ENCODE results near the gene CACHD1. TPM values are rescaled to one million over a fixed set of nuclear protein-coding genes. Genes with fewer than 3 reads are reported as not detected.

Gene CACHD1
- total RNA-seq, 1 experiment from 2014 or later, result 8.4 TPM

GRCh38 chr1:64663668-64664067, 193.7 kb downstream of the CACHD1 start:
- no peak overlapping the region for H2AFZ ChIP-seq (ENCODE audit: low read depth, low read length, poor library complexity, severe bottlenecking)
- no TSS peak for BruUV-seq (replicated peaks)
- ChIA-PET CTCF (interaction anchor here (0.7 to 1.3 kb wide), 8 partner anchors 8 to 396 kb away, joined by 3 to 6 read pairs (median 3); no protein-coding TSS in a partner anchor), POLR2A (no interaction called here), RAD21 (ENCODE audit: low non-redundant PET in 1 of 2, low total read pairs in 2 of 2, uncharacterized antibody in 2 of 2, unreplicated experiment in 2 of 2) (no interaction called here)
- H3K4me2 ChIP-seq (ENCODE audit: low read length), result no peak overlapping the region
- no peaks in the 10 kb centered on the region for H3K36me3 ChIP-seq (ENCODE audit: control insufficient read depth in 1 of 2, insufficient read depth in 2 of 2, low read length in 2 of 2)
- ATAC-seq (peak; percentile 74), DNase-seq (ENCODE audit: low read depth, low spot score) (no peak)
- no peaks in the 10 kb centered on the region for H3K79me2 ChIP-seq (ENCODE audit: insufficient read depth, low read length)
- H4K20me1 ChIP-seq (ENCODE audit: insufficient read depth), result no peaks in the 10 kb centered on the region
- TF ChIP-seq RAD21 (IDR thresholded peaks at IDR 0.05; ENCODE audit: low read depth) (peak; percentile 27; the same call in 1 of the 2 replicates), ELF1 (IDR thresholded peaks at IDR 0.05; ENCODE audit: borderline replicate concordance, low read depth) (no peak), TCF7L2 (IDR thresholded peaks at IDR 0.05; ENCODE audit: borderline replicate concordance, extremely low read depth, insufficient read depth, insufficient read length) (peak; percentile 83), CTCF (IDR thresholded peaks at IDR 0.05 in 2 of 3, conservative IDR thresholded peaks at IDR 0.05 in 1 of 3; ENCODE audit: borderline replicate concordance in 1 of 3, insufficient read depth in 1 of 3, low read depth in 2 of 3, low read length in 2 of 3) (peak in 2 of 3 experiments; percentile 45 to 56; a peak in 4 of 6 replicates)
- H3K27ac ChIP-seq (ENCODE audit: low read depth, low read length), result no peak overlapping the region
- H3K9me3 ChIP-seq (ENCODE audit: control insufficient read depth in 1 of 2, insufficient read depth in 1 of 2, low read depth in 1 of 2, low read length in 2 of 2), result no peaks in the 10 kb centered on the region
- intact Hi-C loops (cut with micrococcal nuclease), result no loop called here
- H3K9ac ChIP-seq (ENCODE audit: low read length), result no peak overlapping the region
- no peaks in the 10 kb centered on the region for H3K4me1 ChIP-seq (ENCODE audit: control insufficient read depth in 1 of 2, insufficient read depth in 2 of 2, low read length in 2 of 2)
- no peaks in the 10 kb centered on the region for H3K9me2 ChIP-seq (ENCODE audit: insufficient read depth)
- H3K27me3 ChIP-seq (ENCODE audit: insufficient read depth, low read length), result no peaks in the 10 kb centered on the region
- no peak overlapping the region for H3K4me3 ChIP-seq (replicated peaks in 1 of 2; ENCODE audit: low read depth in 1 of 2, low read length in 2 of 2)

DNA sequence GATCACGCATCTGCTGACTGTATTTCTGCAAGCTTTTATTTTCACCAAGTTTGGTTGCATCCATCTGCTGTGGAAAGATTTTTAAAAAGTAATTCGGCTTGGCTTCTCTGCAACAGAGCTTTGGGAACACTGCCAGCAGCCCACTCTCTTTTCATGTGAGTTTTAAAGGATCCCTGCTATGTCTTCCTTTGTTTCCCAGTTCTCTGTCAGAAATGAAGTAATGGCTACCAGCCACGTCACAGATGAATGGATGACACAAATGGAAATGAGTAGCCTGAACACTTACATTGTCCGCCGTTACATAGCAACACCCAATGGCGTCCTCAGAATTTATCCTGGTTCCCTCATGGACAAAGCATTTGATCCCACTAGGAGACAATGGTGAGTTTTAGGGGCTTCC, 194.4 kb downstream of the CACHD1 start:
- no peak overlapping the region for H3K27ac ChIP-seq (ENCODE audit: low read depth, low read length)
- ChIA-PET CTCF (interaction anchor here (1.1 to 1.3 kb wide), 5 partner anchors 8 to 396 kb away, joined by 3 to 6 read pairs (median 3); no protein-coding TSS in a partner anchor), RAD21 (ENCODE audit: low non-redundant PET in 1 of 2, low total read pairs in 2 of 2, uncharacterized antibody in 2 of 2, unreplicated experiment in 2 of 2) (no interaction called here), POLR2A (no interaction called here)
- no peaks in the 10 kb centered on the region for H3K79me2 ChIP-seq (ENCODE audit: insufficient read depth, low read length)
- no peaks in the 10 kb centered on the region for H4K20me1 ChIP-seq (ENCODE audit: insufficient read depth)
- H3K4me1 ChIP-seq (ENCODE audit: control insufficient read depth in 1 of 2, insufficient read depth in 2 of 2, low read length in 2 of 2), result no peaks in the 10 kb centered on the region
- H3K4me3 ChIP-seq (replicated peaks in 1 of 2; ENCODE audit: low read depth in 1 of 2, low read length in 2 of 2), result no peak overlapping the region
- no peaks in the 10 kb centered on the region for H3K36me3 ChIP-seq (ENCODE audit: control insufficient read depth in 1 of 2, insufficient read depth in 2 of 2, low read length in 2 of 2)
- no peak for DNase-seq (ENCODE audit: low read depth, low spot score)
- no TSS peak for BruUV-seq (replicated peaks)
- intact Hi-C loops (cut with micrococcal nuclease), result no loop called here
- ATAC-seq, result no peak
- H3K9me2 ChIP-seq (ENCODE audit: insufficient read depth), result no peaks in the 10 kb centered on the region
- no peaks in the 10 kb centered on the region for H3K27me3 ChIP-seq (ENCODE audit: insufficient read depth, low read length)
- no peak overlapping the region for H2AFZ ChIP-seq (ENCODE audit: low read depth, low read length, poor library complexity, severe bottlenecking)
- H3K9ac ChIP-seq (ENCODE audit: low read length), result no peak overlapping the region
- TF ChIP-seq CEBPB (IDR thresholded peaks at IDR 0.05; ENCODE audit: low read depth) (no peak), YY1 (IDR thresholded peaks at IDR 0.05; ENCODE audit: extremely low read depth, insufficient replicate concordance, low read depth, low read length) (no peak), SP1 (IDR thresholded peaks at IDR 0.05; ENCODE audit: low read depth) (no peak), MAX (IDR thresholded peaks at IDR 0.05) (no peak), POLR2AphosphoS5 (IDR thresholded peaks at IDR 0.05; ENCODE audit: low read depth, low read length) (no peak)
- H3K9me3 ChIP-seq (ENCODE audit: control insufficient read depth in 1 of 2, insufficient read depth in 1 of 2, low read depth in 1 of 2, low read length in 2 of 2), result no peaks in the 10 kb centered on the region
- no peak overlapping the region for H3K4me2 ChIP-seq (ENCODE audit: low read length)

All from HCT116 (cell line).